HepG2 (cell line): Measurements from ENCODE around the gene DOP1B. TPM values are rescaled to one million over a fixed set of nuclear protein-coding genes. Genes with fewer than 3 reads are reported as not detected.

ENCODE experiments used
- ATAC-seq: fragments of 200-7000 bp; cut with Tn5 transposase; 3 replicates; pipeline ENCODE4 v1.9.1; 2020; ENCODE audit warnings: mild to moderate bottlenecking, moderate library complexity
- BruUV-seq: library from RNA; stranded (reverse); fragments of 400-500 nt; replicated peaks from 2 replicates; lab custom pipeline; 2021; lab: Mats Ljungman, UMichigan
- CTCF ChIA-PET: fragments of 300-600 bp; formaldehyde crosslinking; extraction: SDS; loops from one replicate; lab custom pipeline; 2021; ENCODE audit warnings: low total read pairs, inconsistent platforms, low intra/inter-chr PET ratio; lab: Yijun Ruan, JAX
- POLR2A ChIA-PET: fragments of 350-600 bp; sonication (Branson Sonifier 250); formaldehyde crosslinking; loops from one replicate; lab custom pipeline; 2020; ENCODE audit warnings: antibody characterized with exemption, inconsistent platforms; lab: Yijun Ruan, JAX
- DNase-seq: peaks from one replicate; pipeline ENCODE4 v3.0.0-alpha.2; 2015; ENCODE audit warnings: low spot score
- FAIRE-seq: peaks from 3 replicates; lab custom pipeline; 2011; peaks lifted over from hg19 to GRCh38; lab: Jason Lieb, UNC
- H2AFZ ChIP-seq: one replicate; pipeline ENCODE4 v1.6.1; 2011; ENCODE audit warnings: low read length, inconsistent platforms
- H3K27ac ChIP-seq: fragments of 300-600 bp; 3 replicates; pipeline ENCODE4 v1.8.0; 2011; ENCODE audit warnings: mixed run types, mild to moderate bottlenecking, mixed read lengths, low read length, inconsistent platforms; ENCODE audit not compliant: insufficient read depth; ENCODE audit errors: extremely low read length
- H3K27me3 ChIP-seq, 2 experiments: fragments of 200-600 bp in 1 of 2; 2 replicates in 1 of 2; 3 replicates in 1 of 2; pipeline versions ENCODE4 v1.6.0 to v1.8.0; 2011; ENCODE audit warnings: low read length in 2 of 2, mild to moderate bottlenecking in 2 of 2, moderate library complexity in 2 of 2, inconsistent platforms in 1 of 2; ENCODE audit not compliant: insufficient read depth in 2 of 2, control insufficient read depth in 1 of 2
- H3K36me3 ChIP-seq, 2 experiments: fragments of 200-600 bp in 1 of 2; replicated peaks in 1 of 2; 2 replicates in 1 of 2; 3 replicates in 1 of 2; pipeline versions ENCODE4 v1.5.1 to v1.8.0; 2011; ENCODE audit warnings: low read length in 2 of 2, inconsistent platforms in 1 of 2; ENCODE audit not compliant: insufficient read depth in 2 of 2, control insufficient read depth in 1 of 2
- H3K4me1 ChIP-seq: 2 replicates; pipeline ENCODE4 v1.5.1; 2012; ENCODE audit warnings: low read length, inconsistent platforms; ENCODE audit not compliant: insufficient read depth
- H3K4me2 ChIP-seq: 2 replicates; pipeline ENCODE4 v1.6.0; 2011; ENCODE audit warnings: low read depth, low read length, inconsistent platforms
- H3K4me3 ChIP-seq, 3 experiments: fragments of 200-600 bp in 1 of 3; sonication (generic), shearing (Covaris generic) in 1 of 3; replicated peaks in 1 of 3; 2 replicates each; pipeline ENCODE4 v1.5.1; 2011 to 2016; ENCODE audit warnings: low read length in 3 of 3, inconsistent platforms in 2 of 3, low read depth in 2 of 3, mild to moderate bottlenecking in 2 of 3, control low read depth in 1 of 3, mixed read lengths in 1 of 3; ENCODE audit not compliant: insufficient read depth in 1 of 3
- H3K79me2 ChIP-seq: one replicate; pipeline ENCODE4 v1.6.1; 2011; ENCODE audit warnings: low read length, inconsistent platforms; ENCODE audit not compliant: insufficient read depth
- H3K9ac ChIP-seq: 2 replicates; pipeline ENCODE4 v1.6.0; 2011; ENCODE audit warnings: mild to moderate bottlenecking, low read depth, low read length, inconsistent platforms; ENCODE audit not compliant: insufficient read depth
- H3K9me3 ChIP-seq: 2 replicates; pipeline ENCODE4 v1.5.1; 2012; ENCODE audit warnings: mild to moderate bottlenecking, low read length
- H4K20me1 ChIP-seq: 2 replicates; pipeline ENCODE4 v1.6.0; 2011; ENCODE audit warnings: inconsistent platforms, mild to moderate bottlenecking, low read length, moderate library complexity; ENCODE audit not compliant: insufficient read depth
- CHD4 ChIP-seq: fragments of 200-600 bp; sonication (generic); IDR thresholded peaks from 2 replicates; pipeline ENCODE4 v1.7.0; 2017; ENCODE audit warnings: mild to moderate bottlenecking, low read length, borderline replicate concordance
- FLYWCH1 ChIP-seq: sonication (generic); formaldehyde crosslinking; IDR thresholded peaks from 2 replicates; pipeline ENCODE4 v1.8.1; 2023; ENCODE audit warnings: mild to moderate bottlenecking, missing genetic modification reagents
- MAZ ChIP-seq, 2 experiments: sonication (generic) in 1 of 2; formaldehyde crosslinking in 1 of 2; IDR thresholded peaks; 2 replicates each; pipeline versions ENCODE4 v1.5.0 to v1.6.1; 2012 to 2020; ENCODE audit warnings: low read depth in 2 of 2, mild to moderate bottlenecking in 2 of 2, borderline replicate concordance in 1 of 2, improper control_type of control experiment in 1 of 2, low read length in 1 of 2, missing genetic modification reagents in 1 of 2, moderate library complexity in 1 of 2
- TEAD3 ChIP-seq: optimal IDR thresholded peaks from 2 replicates; pipeline ENCODE3; 2016; ENCODE audit warnings: borderline replicate concordance
- ZEB1 ChIP-seq: IDR thresholded peaks from 2 replicates; pipeline ENCODE4 v1.6.1; 2012; ENCODE audit warnings: mild to moderate bottlenecking, low read depth, inconsistent platforms; ENCODE audit not compliant: insufficient replicate concordance
- ZNF160 ChIP-seq: sonication (generic); formaldehyde crosslinking; IDR thresholded peaks from 2 replicates; pipeline ENCODE4 v1.8.0; 2022; ENCODE audit warnings: mild to moderate bottlenecking, inconsistent platforms, missing genetic modification reagents
- ZNF687 ChIP-seq: sonication (generic); formaldehyde crosslinking; IDR thresholded peaks from 2 replicates; pipeline ENCODE4 v1.5.1; 2020; ENCODE audit warnings: mild to moderate bottlenecking, missing genetic modification reagents, moderate library complexity
- WGBS: methylation state at CpG from one replicate; pipeline ENCODE4 v1.1.6; 2017; ENCODE audit warnings: low lambda C conversion rate; 5-methylcytosine and 5-hydroxymethylcytosine counted together
- in situ Hi-C: cut with HindIII; loops from 2 replicates; pipeline ENCODE4 v1.10.0; 2017; ENCODE audit warnings: low pct_unique_long_range_greater_than_20kb; ENCODE audit not compliant: extremely low pct_ligation_motif_present
- intact Hi-C: fragments of 100-400 bp; cut with micrococcal nuclease; formaldehyde crosslinking; loops from one replicate; pipeline ENCODE4 v1.10.0; 2022; ENCODE audit not compliant: unreplicated experiment
- polyA plus RNA-seq, 8 experiments: library from polyadenylated mRNA; depleted of rRNA in 3 of 8; stranded (reverse) in 7 of 8; unstranded in 1 of 8; fragments of >200 nt; fragmentation: Illumina TruSeq in 4 of 8; extraction: Trizol in 4 of 8; gene quantifications; 2 replicates each; pipeline versions ENCODE4 v1.2.1 to v1.2.3, GENCODE V29; 2011 to 2016; ENCODE audit warnings: low read depth in 4 of 8, missing spikeins in 1 of 8, mixed read lengths in 1 of 8; ENCODE audit not compliant: insufficient read depth in 1 of 8
- total RNA-seq, 5 experiments: library from RNA; depleted of rRNA; stranded (reverse); fragments of >200 nt; fragmentation: Illumina TruSeq; extraction: Trizol; gene quantifications; 2 replicates each; pipeline ENCODE4 v1.2.3, GENCODE V29; 2016; ENCODE audit warnings: low read depth in 1 of 5

Gene DOP1B
- total and polyA plus RNA-seq, 2 of the 13 experiments (the other 11 are each of a cell fraction or from before 2014, with no cell fraction given): 2.8 to 3.2 TPM

- no peaks in the 10 kb centered on the region for H4K20me1 ChIP-seq
- H3K36me3 ChIP-seq: no peaks in the 10 kb centered on the region
- H3K4me1 ChIP-seq: 0 out of 2 replicates have a peak, but pooled peaks cover under 1% of the 10 kb centered on the region
- FAIRE-seq: no peak
- no peak overlapping the region for H3K27ac ChIP-seq
- no TSS peak for BruUV-seq
- ChIA-PET POLR2A (no interaction called here), CTCF (no interaction called here)
- H3K27me3 ChIP-seq: peaks cover 1 to 6% of the 10 kb centered on the region in 2 experiments; a peak in 1 of 5 replicates
- WGBS: under 1% methylated on average over 4 of the region's 4 CpGs
- in situ Hi-C loops (no loop called here), intact Hi-C loops (no loop called here)
- no peak overlapping the region for H3K9ac ChIP-seq
- no peak for ATAC-seq
- DNase-seq: no peak
- no peak overlapping the region for H3K4me3 ChIP-seq
- no peak overlapping the region for H2AFZ ChIP-seq
- no peaks in the 10 kb centered on the region for H3K79me2 ChIP-seq
- no peaks in the 10 kb centered on the region for H3K9me3 ChIP-seq
- H3K4me2 ChIP-seq: no peak overlapping the region
- no peak for TF ChIP-seq ZEB1
- no peak for TF ChIP-seq CHD4
- no peak for TF ChIP-seq ZNF160 (CRISPR knock-in tag)
- TF ChIP-seq MAZ (IDR thresholded peaks at IDR 0.05; ENCODE audit: borderline replicate concordance, low read depth, low read length): no peak
- TF ChIP-seq MAZ (CRISPR knock-in tag; IDR thresholded peaks at IDR 0.05; ENCODE audit: low read depth): no peak
- no peak for TF ChIP-seq ZNF687 (CRISPR knock-in tag)
- no peak for TF ChIP-seq TEAD3 (CRISPR knock-in tag)
- no peak for TF ChIP-seq FLYWCH1 (CRISPR knock-in tag)
Measured at GRCh38 chr21:36122977-36123376, 33.6 kb upstream of the DOP1B start.
